Ramos (cell line): ENCODE results near the gene PNMA6E.

Source experiments
- in situ Hi-C: fragments of 300-500 bp; cut with MboI; formaldehyde crosslinking; loops from one replicate; pipeline ENCODE4 v1.14.3; 2022; ENCODE audit warnings: low sequenced_read_pairs; ENCODE audit not compliant: unreplicated experiment

PNMA6E gene

GRCh38 chrX:153370293-153371055 lies 30.7 kb downstream of the PNMA6E start:
- in situ Hi-C loops: loop anchor here (25.0 kb wide), 1 partner anchor 208 kb away; no protein-coding TSS in a partner anchor

- in situ Hi-C loops: loop anchor here (25.0 kb wide), 1 partner anchor 205 kb away; no protein-coding TSS in a partner anchor
These were observed 34.1 kb downstream of the PNMA6E start for GRCh38 chrX:153366878-153367538.

GRCh38 chrX:153366119-153366518 lies 35.0 kb downstream of the PNMA6E start:
- in situ Hi-C loops: loop anchor here (25.0 kb wide), 1 partner anchor 204 kb away; no protein-coding TSS in a partner anchor

GRCh38 chrX:153365670-153366069 lies 35.5 kb downstream of the PNMA6E start:
- in situ Hi-C loops: loop anchor here (25.0 kb wide), 1 partner anchor 203 kb away; no protein-coding TSS in a partner anchor

GRCh38 chrX:153361781-153362397 lies 39.3 kb downstream of the PNMA6E start:
- in situ Hi-C loops: loop anchor here (25.0 kb wide), 1 partner anchor 200 kb away; no protein-coding TSS in a partner anchor

GRCh38 chrX:153357877-153358276 lies 43.3 kb downstream of the PNMA6E start:
- in situ Hi-C loops: loop anchor here (25.0 kb wide), 1 partner anchor 196 kb away; no protein-coding TSS in a partner anchor

GRCh38 chrX:153353416-153353815 lies 47.7 kb downstream of the PNMA6E start:
- in situ Hi-C loops: loop anchor here (25.0 kb wide), 1 partner anchor 191 kb away; no protein-coding TSS in a partner anchor

GRCh38 chrX:153352858-153353257 lies 48.3 kb downstream of the PNMA6E start:
- in situ Hi-C loops: loop anchor here (25.0 kb wide), 1 partner anchor 191 kb away; no protein-coding TSS in a partner anchor

GRCh38 chrX:153351981-153352380 lies 49.2 kb downstream of the PNMA6E start:
- in situ Hi-C loops: loop anchor here (25.0 kb wide), 1 partner anchor 190 kb away; no protein-coding TSS in a partner anchor

GRCh38 chrX:153349952-153350351 lies 51.2 kb downstream of the PNMA6E start:
- in situ Hi-C loops: loop anchor here (25.0 kb wide), 1 partner anchor 188 kb away; no protein-coding TSS in a partner anchor

GRCh38 chrX:153348421-153348820 lies 52.7 kb downstream of the PNMA6E start:
- in situ Hi-C loops: no loop called here

- in situ Hi-C loops: no loop called here
These were observed 53.6 kb downstream of the PNMA6E start for GRCh38 chrX:153347530-153347929.
